NCI-H2107 treated with DMSO at 0.1 percent for 48 hours (cell line): ENCODE measurements around the gene MAB21L4.

ENCODE experiments used
- DNase-seq: peaks from one replicate; lab custom pipeline; 2025; ENCODE audit not compliant: unreplicated experiment; lab: John Stamatoyannopoulos, UW

The MAB21L4 gene

DNA sequence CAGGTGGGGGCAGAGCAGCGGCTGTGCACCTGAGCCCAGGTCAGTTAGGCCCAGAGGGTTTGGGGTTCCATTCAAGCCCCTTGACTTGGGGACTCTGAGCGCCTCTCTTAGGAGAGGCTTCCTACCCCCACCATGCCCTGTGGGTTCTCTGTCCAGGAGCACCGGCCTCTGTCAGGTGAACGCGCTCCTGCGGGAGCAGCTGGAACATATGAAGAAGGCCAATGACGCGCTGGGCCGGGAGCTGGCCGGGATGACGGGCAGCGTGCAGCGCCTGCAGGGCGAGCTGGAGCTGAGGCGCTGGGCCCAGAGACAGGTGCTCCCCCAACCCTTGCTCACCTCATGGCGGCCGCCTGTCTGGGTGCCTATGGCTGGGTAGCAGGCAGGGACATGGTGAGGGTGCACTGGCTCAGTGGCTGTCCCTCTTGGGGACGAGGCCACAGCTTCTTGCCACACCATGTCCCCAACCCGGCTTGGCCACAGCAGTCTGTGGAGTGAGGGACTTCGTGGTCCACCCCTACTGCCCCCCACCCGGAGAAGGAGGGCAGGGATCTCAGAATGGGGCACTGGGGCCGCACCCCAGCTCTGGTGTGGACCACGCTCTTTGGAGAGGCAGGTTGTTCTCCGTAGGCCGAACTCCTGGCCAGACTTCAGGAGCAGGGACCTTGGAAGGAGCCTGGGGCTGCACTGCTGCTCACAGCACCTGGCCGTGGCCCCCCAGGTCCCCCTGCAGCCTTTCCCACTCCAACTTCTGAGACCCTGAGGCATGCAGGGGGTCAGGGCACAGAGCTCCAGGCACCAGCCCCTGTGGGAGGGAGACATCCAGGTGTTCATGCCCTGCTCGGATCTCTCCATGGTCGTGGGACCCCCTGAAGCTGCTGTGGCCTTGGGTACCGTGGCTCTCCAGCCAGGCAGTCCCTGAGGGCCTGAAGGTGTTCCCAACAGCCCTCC is 29.9 kb upstream of the MAB21L4 start:
- DNase-seq = no peak

GRCh38 chr2:240925191-240925567 is 29.2 kb upstream of the MAB21L4 start:
- DNase-seq = no peak

DNA sequence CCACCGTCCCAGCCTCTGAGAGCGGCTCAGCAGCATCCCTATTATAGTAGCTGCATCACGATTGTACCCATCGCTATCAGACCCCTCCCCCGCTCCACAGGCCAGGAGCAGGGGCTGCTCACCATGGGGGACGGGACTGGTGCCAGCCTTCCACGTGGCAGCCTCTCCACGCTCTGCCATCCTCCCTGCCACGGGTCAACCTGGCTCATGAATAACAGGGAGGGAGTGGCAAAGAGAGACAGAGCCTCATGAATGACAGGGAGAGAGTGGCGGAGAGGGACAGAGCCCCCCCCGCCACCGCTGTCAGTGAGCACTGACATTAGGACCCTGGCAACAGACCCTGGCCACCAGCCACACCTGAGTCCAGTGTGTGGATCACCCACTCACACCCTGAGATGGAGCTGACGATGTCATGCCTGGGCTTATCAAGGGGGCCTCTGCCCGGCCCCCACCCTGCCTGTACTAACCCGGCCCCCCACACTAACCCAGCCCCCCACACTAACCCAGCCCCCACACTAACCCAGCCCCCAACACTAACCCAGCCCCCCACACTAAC is 27.1 kb upstream of the MAB21L4 start:
- no peak for DNase-seq

DNA sequence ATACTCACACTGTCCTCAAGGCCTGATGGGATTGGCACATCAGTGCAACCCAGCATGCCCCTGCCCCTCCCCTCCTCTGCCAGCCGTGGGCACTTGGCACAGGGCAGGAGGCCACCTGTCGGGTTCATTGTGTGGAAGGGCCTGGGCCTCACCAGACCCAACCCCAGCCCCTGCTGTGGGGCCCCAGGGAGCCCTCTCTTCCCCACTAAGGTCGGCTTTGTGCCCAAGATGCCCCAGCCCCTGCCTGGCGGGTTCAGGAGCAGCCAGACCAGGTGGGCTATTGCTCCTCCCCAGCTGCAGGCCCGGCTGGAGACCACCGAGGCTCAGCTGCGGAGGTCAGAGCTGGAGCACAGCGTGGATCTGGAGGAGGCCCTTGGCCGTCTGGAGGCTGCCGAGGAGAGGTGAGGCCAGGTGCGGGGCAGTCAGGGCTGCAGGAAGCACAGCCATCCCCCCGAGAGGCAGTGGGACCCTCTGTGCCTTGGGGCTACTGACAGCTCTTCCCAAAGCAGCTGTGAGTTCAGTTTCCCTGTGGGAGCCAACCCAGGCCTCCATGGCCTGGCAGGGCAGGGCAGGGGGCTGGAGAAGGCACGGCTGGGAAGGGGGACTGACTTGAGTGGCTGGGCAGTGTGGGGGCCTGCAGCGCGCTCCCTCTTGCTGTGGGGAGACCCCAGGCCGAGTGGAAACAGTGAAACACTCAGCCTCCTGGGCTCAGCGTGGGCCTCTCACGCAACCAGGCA is 26.5 kb upstream of the MAB21L4 start:
- no peak for DNase-seq

GRCh38 chr2:240921995-240922244 is 26.0 kb upstream of the MAB21L4 start:
- DNase-seq = no peak

GRCh38 chr2:240921311-240921994 is 25.5 kb upstream of the MAB21L4 start:
- no peak for DNase-seq

GRCh38 chr2:240920783-240921231 is 24.9 kb upstream of the MAB21L4 start:
- DNase-seq = no peak

- no peak for DNase-seq
Measured at GRCh38 chr2:240919786-240920782, 24.1 kb upstream of the MAB21L4 start.

GRCh38 chr2:240919161-240919781 is 23.3 kb upstream of the MAB21L4 start:
- DNase-seq = no peak

DNA sequence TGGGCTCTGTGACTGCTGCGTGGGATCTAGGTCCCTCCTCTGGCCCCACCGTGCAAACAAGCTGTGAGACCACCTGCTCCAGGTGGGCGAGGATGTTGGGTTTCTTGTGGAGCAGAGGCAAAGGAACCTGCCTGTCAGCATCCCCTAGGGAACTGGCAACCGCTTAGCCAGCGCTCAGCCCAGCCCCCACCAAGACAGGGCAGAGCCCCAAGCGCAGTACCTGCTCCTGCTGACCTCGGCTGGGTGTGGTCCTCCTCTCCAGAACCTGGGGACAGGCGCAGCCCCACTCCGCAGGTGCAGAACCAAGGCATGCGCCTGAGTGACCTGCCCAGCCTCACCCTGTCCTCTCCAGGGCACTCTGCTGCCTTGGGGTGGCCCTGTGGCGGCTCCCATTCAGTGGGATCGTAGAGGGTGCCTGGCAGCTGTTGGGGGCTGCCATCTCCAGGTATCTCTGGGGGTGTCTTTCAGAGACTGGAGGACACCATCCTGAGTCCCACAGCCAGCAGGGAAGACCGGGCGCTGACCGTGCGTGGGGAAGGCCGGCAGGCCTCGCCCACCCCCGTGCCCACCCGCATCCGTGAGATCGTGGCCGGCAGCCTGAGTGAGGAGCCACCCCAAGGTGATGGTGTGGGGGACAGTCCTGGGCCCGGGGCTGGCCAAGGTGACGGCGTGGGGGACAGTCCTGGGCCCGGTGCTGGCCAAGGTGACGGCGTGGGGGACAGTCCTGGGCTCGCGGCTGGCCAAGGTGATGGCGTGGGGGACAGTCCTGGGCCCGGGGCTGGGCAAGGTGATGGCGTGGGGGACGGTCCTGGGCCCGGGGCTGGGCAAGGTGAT is 22.5 kb upstream of the MAB21L4 start:
- DNase-seq = no peak

DNA sequence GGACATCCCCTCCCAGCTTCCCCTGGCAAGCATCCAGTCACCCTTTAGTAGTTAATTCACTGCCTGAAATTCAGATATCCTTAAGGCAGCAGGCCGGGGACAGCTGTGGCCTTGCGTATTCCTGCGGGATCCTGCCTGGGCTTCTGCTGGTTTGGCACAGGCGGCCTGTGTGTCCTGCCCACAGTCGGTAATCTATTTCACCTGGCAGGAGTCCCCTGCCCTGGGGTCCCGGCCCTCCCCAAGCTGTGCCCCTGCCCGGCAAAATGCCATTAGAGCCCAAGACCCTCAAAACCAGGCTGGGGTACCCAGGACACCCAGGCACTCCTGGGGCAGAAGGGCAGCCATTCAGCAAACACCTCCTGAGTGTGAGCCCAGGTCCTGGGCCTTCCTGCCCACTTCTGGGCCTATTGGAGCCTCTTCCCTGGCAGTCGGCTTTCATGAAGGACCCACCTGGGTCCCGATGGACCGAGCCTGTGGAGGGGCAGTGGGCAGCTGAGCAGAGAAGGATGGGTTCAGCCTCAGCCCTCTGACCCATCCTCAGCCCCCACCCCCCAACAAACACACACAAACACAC is 21.8 kb upstream of the MAB21L4 start:
- no peak for DNase-seq

GRCh38 chr2:240917009-240917683 is 21.2 kb upstream of the MAB21L4 start:
- no peak for DNase-seq

DNA sequence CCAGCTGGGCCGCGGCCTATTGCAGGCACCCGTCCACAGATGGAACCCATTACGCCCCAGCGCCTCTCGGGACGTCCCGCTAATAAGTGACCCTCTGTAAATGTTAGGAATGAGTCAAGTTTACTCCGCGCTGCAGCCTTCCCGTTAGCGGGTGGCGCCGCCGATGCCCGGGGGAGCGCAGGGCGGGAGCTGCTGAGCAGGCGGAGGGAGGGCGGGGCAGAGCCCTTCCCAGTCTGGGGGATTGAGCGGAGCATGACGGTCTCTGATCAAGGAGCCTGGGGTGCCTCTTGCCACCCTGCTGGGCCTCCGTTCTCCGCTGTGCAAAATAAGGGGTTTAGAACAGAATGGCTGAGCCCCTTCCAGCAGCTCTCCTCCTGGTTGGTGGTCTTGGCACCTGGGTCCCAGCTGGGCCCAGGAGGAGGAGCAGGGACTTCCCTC is 20.6 kb upstream of the MAB21L4 start:
- DNase-seq = no peak

GRCh38 chr2:240915526-240916341 is 19.8 kb upstream of the MAB21L4 start:
- no peak for DNase-seq

DNA sequence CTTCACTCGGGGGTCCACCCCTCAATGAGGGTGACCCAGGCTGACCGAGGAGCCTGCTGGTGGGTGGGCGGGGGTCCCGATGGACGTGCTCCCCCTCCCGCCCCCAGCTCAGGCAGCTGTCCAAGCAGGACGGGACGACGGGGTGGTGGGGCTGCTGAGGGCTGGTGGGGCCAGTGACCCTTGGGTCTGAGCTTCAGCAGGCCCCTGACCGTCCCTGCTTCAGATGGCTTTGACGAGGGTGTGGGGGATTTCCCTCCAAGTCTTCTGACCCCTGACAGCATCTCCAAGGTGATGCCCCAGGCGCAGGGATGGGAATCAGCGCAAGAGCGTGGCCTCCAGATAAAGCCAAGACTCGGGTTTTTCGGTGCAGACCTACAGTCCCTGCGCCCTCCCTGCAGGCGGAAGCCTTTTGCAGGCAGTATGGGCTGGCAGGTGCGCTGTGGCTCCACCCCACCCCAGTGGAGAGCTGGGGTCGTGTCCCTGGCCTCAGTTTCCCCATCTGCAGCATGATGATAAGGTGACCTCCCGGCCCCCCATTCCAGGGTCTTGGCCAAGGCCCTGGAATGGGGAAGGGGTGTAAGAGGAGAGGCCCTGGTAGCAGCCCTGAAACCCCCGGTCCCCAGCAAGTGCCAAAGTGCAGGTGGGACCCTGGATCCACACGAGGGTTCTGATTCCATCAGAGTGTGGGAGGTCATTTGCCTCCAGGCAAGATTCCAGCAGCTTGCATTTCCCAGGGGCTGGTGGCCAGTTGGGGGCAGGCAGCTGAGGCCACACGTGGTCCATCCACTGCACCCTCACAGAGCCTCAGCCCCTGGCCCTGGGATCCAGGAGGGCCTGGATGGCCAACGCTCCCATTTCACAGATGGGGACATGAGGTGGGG is 18.9 kb upstream of the MAB21L4 start:
- DNase-seq = no peak
